ENCODE data around the gene PLD4.

Gene PLD4

GRCh38 chr14:104966981-104967385, 42.3 kb downstream of the PLD4 start:
- no CpG with 5 or more reads among the region's 8 CpGs for WGBS (ENCODE audit: extremely low coverage, insufficient coverage, insufficient read length)
- H3K18ac ChIP-seq (ENCODE audit: low read length), result no peak overlapping the region
- H3K27ac ChIP-seq (ENCODE audit: low read depth, low read length), result no peak overlapping the region
- H3K4me2 ChIP-seq (ENCODE audit: low read length), result no peak overlapping the region
- no peak overlapping the region for H4K91ac ChIP-seq (ENCODE audit: low read depth, low read length)
- H3K79me2 ChIP-seq (ENCODE audit: control insufficient read depth, insufficient read depth, low read length, poor library complexity), result no peaks in the 10 kb centered on the region
- H3K23ac ChIP-seq (ENCODE audit: low read length), result no peak overlapping the region
- H3K27me3 ChIP-seq (ENCODE audit: insufficient read depth, low read length), result no peaks in the 10 kb centered on the region
- H3K9me3 ChIP-seq (ENCODE audit: insufficient read depth, low read depth, low read length), result peaks cover 2% of the 10 kb centered on the region
- no peak overlapping the region for H4K12ac ChIP-seq (ENCODE audit: low read depth, low read length)
- H3K4me1 ChIP-seq (ENCODE audit: control insufficient read depth in 1 of 2, insufficient read depth in 2 of 2, low read length in 2 of 2), result peaks cover 19 to 32% of the 10 kb centered on the region in 2 experiments
- DNase-seq, result no peak
- H3K79me1 ChIP-seq (ENCODE audit: low read length), result no peaks in the 10 kb centered on the region
- H3K36me3 ChIP-seq (ENCODE audit: control insufficient read depth in 1 of 2, insufficient read depth in 2 of 2, low read length in 2 of 2), result no peaks in the 10 kb centered on the region
- H2BK12ac ChIP-seq (ENCODE audit: low read length), result no peak overlapping the region
- no peak overlapping the region for H3K9ac ChIP-seq (ENCODE audit: low read length)
- no peak overlapping the region for H2AK5ac ChIP-seq (ENCODE audit: low read length)
- H3K14ac ChIP-seq (ENCODE audit: low read length), result no peak overlapping the region
- no peak overlapping the region for H2AFZ ChIP-seq (ENCODE audit: insufficient read depth, low read length, poor library complexity)
- H4K8ac ChIP-seq (ENCODE audit: low read depth, low read length), result no peak overlapping the region
- H3K4me3 ChIP-seq (ENCODE audit: low read depth, low read length), result no peak overlapping the region
- no peak overlapping the region for H2BK5ac ChIP-seq (ENCODE audit: low read depth, low read length, poor library complexity)
- H3K4ac ChIP-seq (ENCODE audit: low read depth, low read length), result no peak overlapping the region
- H2BK120ac ChIP-seq (ENCODE audit: insufficient read depth, low read length, poor library complexity), result no peak overlapping the region

DNA sequence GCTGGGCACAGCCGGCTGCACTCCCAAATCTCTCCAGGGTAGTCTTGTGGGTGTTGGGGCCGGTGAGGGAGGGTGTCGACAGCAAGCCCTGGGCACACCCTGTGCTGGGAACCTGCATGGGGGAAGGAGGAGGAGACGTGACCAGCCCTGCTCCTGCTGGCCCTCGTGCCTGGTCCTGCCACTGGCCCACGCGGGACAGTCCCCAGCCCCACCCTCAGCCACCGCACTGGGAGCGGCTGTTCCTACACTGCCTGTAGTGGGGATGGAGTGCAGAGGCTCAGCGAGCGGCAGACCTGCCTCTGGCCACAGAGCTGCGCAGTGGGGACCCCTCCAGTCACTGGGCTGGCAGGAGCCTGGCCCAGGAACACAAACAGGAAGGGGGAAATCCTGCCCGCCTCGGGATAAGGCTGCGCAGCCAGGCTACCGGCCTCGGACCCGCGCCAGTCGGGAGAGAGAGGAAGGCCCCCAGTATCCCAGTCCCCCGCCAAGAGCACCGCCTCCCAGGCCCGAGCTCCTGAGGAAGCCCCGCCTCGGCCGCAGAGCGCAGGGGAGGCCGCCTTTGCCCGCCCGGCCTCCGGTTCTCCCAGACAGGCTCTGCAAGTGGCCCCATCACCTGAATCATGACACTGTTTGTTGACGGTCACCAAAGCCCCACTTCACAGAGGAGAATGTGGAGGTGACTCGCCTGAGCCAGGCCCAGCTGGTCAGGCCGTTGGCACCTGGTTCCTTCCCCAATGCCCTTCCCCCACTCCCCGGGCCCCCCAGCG, 42.9 kb downstream of the PLD4 start:
- H2AK5ac ChIP-seq (ENCODE audit: low read length), result no peak overlapping the region
- no peak overlapping the region for H2BK5ac ChIP-seq (ENCODE audit: low read depth, low read length, poor library complexity)
- peak overlapping the region; percentile 5 for H4K8ac ChIP-seq (ENCODE audit: low read depth, low read length)
- no peak overlapping the region for H3K4ac ChIP-seq (ENCODE audit: low read depth, low read length)
- H2AFZ ChIP-seq (ENCODE audit: insufficient read depth, low read length, poor library complexity), result no peak overlapping the region
- H3K9me3 ChIP-seq (ENCODE audit: insufficient read depth, low read depth, low read length), result peaks cover 2% of the 10 kb centered on the region
- H3K27me3 ChIP-seq (ENCODE audit: insufficient read depth, low read length), result no peaks in the 10 kb centered on the region
- H3K14ac ChIP-seq (ENCODE audit: low read length), result no peak overlapping the region
- no peaks in the 10 kb centered on the region for H3K79me2 ChIP-seq (ENCODE audit: control insufficient read depth, insufficient read depth, low read length, poor library complexity)
- H3K79me1 ChIP-seq (ENCODE audit: low read length), result no peaks in the 10 kb centered on the region
- no peak overlapping the region for H3K18ac ChIP-seq (ENCODE audit: low read length)
- H3K9ac ChIP-seq (ENCODE audit: low read length), result no peak overlapping the region
- no CpG with 5 or more reads among the region's 36 CpGs for WGBS (ENCODE audit: extremely low coverage, insufficient coverage, insufficient read length)
- no peak overlapping the region for H3K27ac ChIP-seq (ENCODE audit: low read depth, low read length)
- peak in 1 of 2 donors; percentile 27 for DNase-seq
- H2BK120ac ChIP-seq (ENCODE audit: insufficient read depth, low read length, poor library complexity), result no peak overlapping the region
- peak overlapping the region; percentile 59 for H3K4me2 ChIP-seq (ENCODE audit: low read length)
- no peak overlapping the region for H3K4me3 ChIP-seq (ENCODE audit: low read depth, low read length)
- H3K36me3 ChIP-seq (ENCODE audit: control insufficient read depth in 1 of 2, insufficient read depth in 2 of 2, low read length in 2 of 2), result no peaks in the 10 kb centered on the region
- no peak overlapping the region for H4K12ac ChIP-seq (ENCODE audit: low read depth, low read length)
- H3K23ac ChIP-seq (ENCODE audit: low read length), result no peak overlapping the region
- no peak overlapping the region for H2BK12ac ChIP-seq (ENCODE audit: low read length)
- H3K4me1 ChIP-seq (ENCODE audit: control insufficient read depth in 1 of 2, insufficient read depth in 2 of 2, low read length in 2 of 2), result peaks cover 19 to 37% of the 10 kb centered on the region in 2 experiments
- H4K91ac ChIP-seq (ENCODE audit: low read depth, low read length), result no peak overlapping the region

- no peak overlapping the region for H3K9ac ChIP-seq (ENCODE audit: low read length)
- no CpG with 5 or more reads among the region's 12 CpGs for WGBS (ENCODE audit: extremely low coverage, insufficient coverage, insufficient read length)
These were observed 43.5 kb downstream of the PLD4 start for GRCh38 chr14:104968153-104968527.

DNA sequence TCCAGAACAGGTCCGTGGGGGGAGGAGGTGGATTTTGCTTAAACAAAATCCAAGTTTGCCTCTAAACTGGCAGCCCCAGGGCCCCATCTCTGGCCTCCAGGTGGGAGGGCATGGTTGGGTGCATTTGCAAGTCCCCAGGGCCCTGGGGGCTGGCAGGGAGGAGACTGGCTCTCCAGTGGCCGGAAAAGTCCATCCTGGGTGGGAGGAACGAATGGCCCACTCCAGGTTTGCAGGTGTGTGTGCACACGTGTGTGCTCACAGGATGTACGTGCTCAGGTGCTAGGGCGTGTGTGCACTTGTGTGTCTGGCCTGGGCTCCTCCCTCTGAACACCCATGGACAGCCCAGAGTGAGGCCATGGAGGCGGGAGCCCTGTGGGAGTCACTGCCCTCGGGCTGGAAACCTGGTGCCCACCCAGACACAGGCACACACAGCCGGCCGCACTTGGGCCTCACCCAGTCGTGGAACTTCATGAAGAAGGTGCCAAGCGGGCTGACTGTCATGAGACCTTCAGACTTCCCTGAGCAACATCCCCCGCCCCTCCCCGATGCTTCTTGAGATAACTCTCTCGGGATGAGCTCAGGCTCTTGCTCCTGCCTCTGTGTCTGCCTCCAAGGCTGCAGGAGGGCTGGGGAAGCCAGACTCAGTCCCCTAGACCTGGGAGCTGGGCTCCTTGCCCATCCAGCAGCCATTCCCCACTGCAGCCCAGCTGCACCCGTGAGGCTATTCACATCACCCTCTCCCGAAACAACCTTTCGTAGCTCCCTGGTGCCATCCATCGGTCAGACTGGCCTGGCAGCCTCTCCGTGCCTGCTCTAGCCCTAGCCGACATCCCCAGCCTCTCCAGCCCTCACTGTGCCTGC, 44.1 kb downstream of the PLD4 start:
- Histone ChIP-seq H3K9me3 (ENCODE audit: insufficient read depth, low read depth, low read length) (peaks cover 2% of the 10 kb centered on the region), H2BK5ac (ENCODE audit: low read depth, low read length, poor library complexity) (no peak overlapping the region), H3K23ac (ENCODE audit: low read length) (no peak overlapping the region), H3K36me3 (ENCODE audit: control insufficient read depth in 1 of 2, insufficient read depth in 2 of 2, low read length in 2 of 2) (no peaks in the 10 kb centered on the region), H3K27ac (ENCODE audit: low read depth, low read length) (no peak overlapping the region), H3K4me2 (ENCODE audit: low read length) (peak overlapping the region; percentile 59), H3K79me1 (ENCODE audit: low read length) (no peaks in the 10 kb centered on the region), H3K4me1 (ENCODE audit: control insufficient read depth in 1 of 2, insufficient read depth in 2 of 2, low read length in 2 of 2) (peaks cover 23 to 45% of the 10 kb centered on the region in 2 experiments), H4K91ac (ENCODE audit: low read depth, low read length) (peak overlapping the region; percentile 4), H2AFZ (ENCODE audit: insufficient read depth, low read length, poor library complexity) (no peak overlapping the region), H3K79me2 (ENCODE audit: control insufficient read depth, insufficient read depth, low read length, poor library complexity) (no peaks in the 10 kb centered on the region), H3K4ac (ENCODE audit: low read depth, low read length) (no peak overlapping the region), H3K18ac (ENCODE audit: low read length) (no peak overlapping the region), H4K8ac (ENCODE audit: low read depth, low read length) (no peak overlapping the region), H3K4me3 (ENCODE audit: low read depth, low read length) (no peak overlapping the region), H4K12ac (ENCODE audit: low read depth, low read length) (no peak overlapping the region), H2AK5ac (ENCODE audit: low read length) (no peak overlapping the region), H2BK12ac (ENCODE audit: low read length) (no peak overlapping the region), H2BK120ac (ENCODE audit: insufficient read depth, low read length, poor library complexity) (no peak overlapping the region), H3K14ac (ENCODE audit: low read length) (no peak overlapping the region), H3K27me3 (ENCODE audit: insufficient read depth, low read length) (no peaks in the 10 kb centered on the region), H3K9ac (ENCODE audit: low read length) (no peak overlapping the region)
- no CpG with 5 or more reads among the region's 21 CpGs for WGBS (ENCODE audit: extremely low coverage, insufficient coverage, insufficient read length)
- DNase-seq, result peak; percentile 75

More at GRCh38 chr14:104968153-104968527, 43.5 kb downstream of the PLD4 start:
- Histone ChIP-seq H3K36me3 (ENCODE audit: control insufficient read depth in 1 of 2, insufficient read depth in 2 of 2, low read length in 2 of 2) (no peaks in the 10 kb centered on the region), H3K27me3 (ENCODE audit: insufficient read depth, low read length) (no peaks in the 10 kb centered on the region), H3K9me3 (ENCODE audit: insufficient read depth, low read depth, low read length) (peaks cover 2% of the 10 kb centered on the region), H3K4me2 (ENCODE audit: low read length) (peak overlapping the region; percentile 59), H3K4ac (ENCODE audit: low read depth, low read length) (no peak overlapping the region), H2BK5ac (ENCODE audit: low read depth, low read length, poor library complexity) (no peak overlapping the region), H3K79me1 (ENCODE audit: low read length) (no peaks in the 10 kb centered on the region), H2AK5ac (ENCODE audit: low read length) (no peak overlapping the region), H3K79me2 (ENCODE audit: control insufficient read depth, insufficient read depth, low read length, poor library complexity) (no peaks in the 10 kb centered on the region), H3K14ac (ENCODE audit: low read length) (no peak overlapping the region), H2AFZ (ENCODE audit: insufficient read depth, low read length, poor library complexity) (no peak overlapping the region), H3K18ac (ENCODE audit: low read length) (no peak overlapping the region), H2BK12ac (ENCODE audit: low read length) (no peak overlapping the region), H3K4me1 (ENCODE audit: control insufficient read depth in 1 of 2, insufficient read depth in 2 of 2, low read length in 2 of 2) (peaks cover 23 to 42% of the 10 kb centered on the region in 2 experiments), H3K27ac (ENCODE audit: low read depth, low read length) (no peak overlapping the region), H4K8ac (ENCODE audit: low read depth, low read length) (no peak overlapping the region), H2BK120ac (ENCODE audit: insufficient read depth, low read length, poor library complexity) (no peak overlapping the region), H4K12ac (ENCODE audit: low read depth, low read length) (no peak overlapping the region), H3K4me3 (ENCODE audit: low read depth, low read length) (no peak overlapping the region), H4K91ac (ENCODE audit: low read depth, low read length) (no peak overlapping the region), H3K23ac (ENCODE audit: low read length) (no peak overlapping the region)
- peak in 1 of 2 donors; percentile 24 for DNase-seq
